Mononuclear cell (primary cell): Measurements from ENCODE around the gene SON. TPM values are rescaled to one million over a fixed set of nuclear protein-coding genes. Genes with fewer than 3 reads are reported as not detected.
A peak's percentile ranks its signal among the peaks of the same experiment; 100 is the strongest.
"Not testable (repeated sequence)": the region's sequence is repeated elsewhere in the genome, so short reads cannot be mapped to it uniquely, and the experiment has no call there.

Source experiments
- H3K27me3 ChIP-seq: 2 replicates; pipeline ENCODE4 v1.6.0; 2011; ENCODE audit warnings: low read length, control low read depth; ENCODE audit not compliant: insufficient read depth
- H3K4me1 ChIP-seq: 2 replicates; pipeline ENCODE4 v1.5.1; 2011; ENCODE audit warnings: mild to moderate bottlenecking, low read length, control low read depth; ENCODE audit not compliant: insufficient read depth
- H3K4me3 ChIP-seq: 2 replicates; pipeline ENCODE4 v1.5.1; 2011; ENCODE audit warnings: mild to moderate bottlenecking, low read length, moderate library complexity
- H3K9me3 ChIP-seq: 2 replicates; pipeline ENCODE4 v1.5.1; 2011; ENCODE audit warnings: low read depth, mild to moderate bottlenecking, control low read depth, low read length
- total RNA-seq: library from RNA; depleted of rRNA; stranded (reverse); fragments of >200 nt; gene quantifications from one replicate; pipeline ENCODE4 v1.2.3, GENCODE V29; 2012

Gene SON
- total RNA-seq, 1 donor, result 310 TPM

- peaks cover 13% of the 10 kb centered on the region for H3K4me1 ChIP-seq
- H3K27me3 ChIP-seq, result no peaks in the 10 kb centered on the region
- no peaks in the 10 kb centered on the region for H3K9me3 ChIP-seq
- H3K4me3 ChIP-seq, result no peak overlapping the region
Measured at GRCh38 chr21:33584455-33584854, 41.6 kb downstream of the SON start.

GRCh38 chr21:33586927-33587326, 44.1 kb downstream of the SON start:
- Histone ChIP-seq H3K27me3 (no peaks in the 10 kb centered on the region), H3K9me3 (no peaks in the 10 kb centered on the region), H3K4me1 (peaks cover 13% of the 10 kb centered on the region), H3K4me3 (no peak overlapping the region)

DNA sequence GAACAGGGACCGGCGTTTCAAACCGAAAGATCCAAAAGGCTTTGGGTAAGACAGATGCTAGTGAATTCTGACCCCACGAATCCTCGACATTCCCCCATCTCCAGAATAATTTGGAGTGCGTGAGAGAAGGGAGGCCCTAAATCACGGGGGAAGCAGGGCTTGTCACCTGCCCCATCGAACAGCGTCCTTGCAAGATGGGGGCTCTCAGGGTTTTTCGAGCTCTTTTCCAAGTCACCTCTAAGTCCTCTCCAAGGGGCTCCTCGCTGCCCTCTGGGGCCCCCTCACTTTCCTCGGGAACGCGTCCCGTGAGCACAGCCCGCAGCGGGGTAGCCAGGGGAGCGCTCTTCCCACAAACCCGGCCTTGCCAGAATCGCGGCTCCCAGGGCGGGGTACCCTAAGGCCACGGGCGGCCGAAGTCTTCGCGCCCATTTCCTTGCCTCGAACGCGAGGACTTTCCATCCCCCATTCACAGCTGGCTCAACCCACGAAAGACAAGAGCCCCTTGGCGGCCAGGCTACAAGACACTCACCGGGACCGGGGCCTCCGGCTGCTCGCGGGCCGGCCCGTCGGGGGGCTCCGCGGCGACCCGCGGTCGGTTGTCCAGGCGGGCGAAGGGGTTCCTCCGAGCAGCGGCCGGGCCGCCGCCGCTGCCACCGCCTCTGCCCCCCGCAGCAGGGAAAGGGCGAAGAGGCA, 45.1 kb downstream of the SON start:
- Histone ChIP-seq H3K4me1 (peaks cover 13% of the 10 kb centered on the region), H3K9me3 (no peaks in the 10 kb centered on the region), H3K4me3 (peak overlapping the region; percentile 90), H3K27me3 (no peaks in the 10 kb centered on the region)

GRCh38 chr21:33588485-33589335, 45.9 kb downstream of the SON start, which contains the start of gene DONSON:
TSS of gene DONSON (minus strand) at chr21:33588684. CDS start at chr21:33588641, 43 bp downstream.
- H3K4me3 ChIP-seq, result peak within 1 kb of the TSS; percentile 90
- H3K9me3 ChIP-seq, result no peaks in the 10 kb centered on the region
- H3K27me3 ChIP-seq, result no peaks in the 10 kb centered on the region
- H3K4me1 ChIP-seq, result peaks cover 13% of the 10 kb centered on the region

DNA sequence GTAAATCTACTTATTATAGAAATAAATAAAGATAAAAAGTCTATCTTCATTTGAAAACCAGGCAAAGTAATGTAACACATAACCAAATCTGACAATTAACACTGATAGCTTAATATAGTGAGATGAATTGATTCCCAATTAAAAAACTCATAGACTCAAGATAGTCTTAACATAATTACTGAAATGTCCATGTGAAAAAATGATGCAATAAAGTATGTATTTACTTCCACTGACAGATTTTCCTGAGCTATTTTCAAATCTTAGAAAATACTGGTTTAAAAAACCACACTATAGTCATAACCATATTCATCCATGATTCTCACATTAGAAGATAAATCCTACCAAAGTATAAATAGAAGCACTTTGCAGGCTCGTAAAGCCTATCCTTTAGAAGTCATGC, 55.2 kb downstream of the SON start:
- H3K9me3 ChIP-seq, result no peaks in the 10 kb centered on the region
- no peaks in the 10 kb centered on the region for H3K27me3 ChIP-seq
- no peak overlapping the region for H3K4me3 ChIP-seq
- H3K4me1 ChIP-seq, result no peaks in the 10 kb centered on the region

GRCh38 chr21:33608559-33608958, 65.7 kb downstream of the SON start:
- H3K4me1 ChIP-seq, result no peaks in the 10 kb centered on the region
- H3K4me3 ChIP-seq, result no peak overlapping the region
- no peaks in the 10 kb centered on the region for H3K9me3 ChIP-seq
- H3K27me3 ChIP-seq, result no peaks in the 10 kb centered on the region

GRCh38 chr21:33611006-33611744, 68.3 kb downstream of the SON start:
- Histone ChIP-seq H3K27me3 (no peaks in the 10 kb centered on the region), H3K4me3 (no peak overlapping the region), H3K4me1 (no peaks in the 10 kb centered on the region), H3K9me3 (no peaks in the 10 kb centered on the region)

DNA sequence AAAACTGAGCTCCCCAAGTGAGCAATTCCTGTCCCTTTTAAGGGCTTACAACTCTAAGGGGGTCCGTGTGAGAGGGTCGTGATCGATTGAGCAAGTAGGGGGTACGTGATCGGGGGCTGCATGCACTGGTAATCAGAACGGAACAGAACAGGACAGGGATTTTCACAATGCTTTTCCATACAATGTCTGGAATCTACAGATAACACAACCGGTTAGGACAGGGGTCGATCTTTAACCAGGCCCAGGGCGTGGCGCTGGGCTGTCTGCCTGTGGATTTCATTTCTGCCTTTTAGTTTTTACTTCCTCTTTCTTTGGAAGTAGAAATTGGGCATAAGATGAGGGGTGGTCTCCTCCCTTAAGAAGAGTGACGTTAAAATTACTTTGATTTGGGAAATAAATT, 74.7 kb downstream of the SON start:
- not testable (repeated sequence) for H3K9me3 ChIP-seq, H3K27me3 ChIP-seq, H3K4me1 ChIP-seq, H3K4me3 ChIP-seq

DNA sequence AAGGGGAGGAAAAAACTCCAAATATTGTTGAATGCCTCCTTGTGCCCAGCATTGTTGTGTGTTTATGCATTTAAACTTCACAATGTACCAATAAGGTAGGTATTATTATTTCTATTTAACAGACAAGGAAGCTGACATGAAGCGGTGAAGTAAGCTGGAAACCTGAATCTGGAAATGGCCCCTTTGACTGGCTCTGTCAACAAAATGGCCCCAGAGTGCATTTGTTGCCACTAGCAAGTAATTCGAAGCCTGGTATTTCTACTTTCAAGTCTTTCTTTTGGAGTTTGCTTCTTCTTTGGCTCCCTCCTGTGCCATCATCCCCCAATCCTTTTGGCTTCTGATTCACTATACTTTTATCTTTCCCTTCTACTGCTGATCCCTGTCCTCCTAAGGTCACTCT, 75.6 kb downstream of the SON start:
- Histone ChIP-seq H3K27me3 (no peaks in the 10 kb centered on the region), H3K9me3 (no peaks in the 10 kb centered on the region)

DNA sequence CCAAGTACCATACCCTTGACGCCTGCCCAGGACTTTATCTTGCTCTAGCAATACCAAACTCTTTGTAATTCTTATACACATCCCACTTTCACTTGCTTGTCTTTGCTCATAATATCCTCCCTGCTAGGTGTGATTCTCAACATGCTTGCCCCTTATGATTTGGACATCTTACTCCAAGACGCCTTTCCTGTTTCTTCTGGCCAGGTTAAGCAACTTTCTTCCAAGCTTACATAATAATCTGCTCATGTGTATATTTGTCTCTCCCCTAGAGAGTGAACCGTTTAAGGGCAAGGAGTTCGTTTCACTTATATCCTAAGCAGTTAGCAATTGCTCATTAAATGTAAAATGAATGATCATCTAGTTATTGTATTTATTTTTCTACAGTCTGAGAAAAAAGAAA, 76.9 kb downstream of the SON start:
- Histone ChIP-seq H3K4me1 (peaks cover 5% of the 10 kb centered on the region), H3K4me3 (no peak overlapping the region), H3K9me3 (no peaks in the 10 kb centered on the region), H3K27me3 (no peaks in the 10 kb centered on the region)

More for the DNA sequence above, 75.6 kb downstream of the SON start:
- Histone ChIP-seq H3K4me3 (no peak overlapping the region), H3K4me1 (peaks cover 5% of the 10 kb centered on the region)

- Histone ChIP-seq H3K9me3 (no peaks in the 10 kb centered on the region), H3K4me3 (no peak overlapping the region), H3K27me3 (no peaks in the 10 kb centered on the region), H3K4me1 (peaks cover 5% of the 10 kb centered on the region)
Measured at GRCh38 chr21:33622253-33622652, 79.4 kb downstream of the SON start.

DNA sequence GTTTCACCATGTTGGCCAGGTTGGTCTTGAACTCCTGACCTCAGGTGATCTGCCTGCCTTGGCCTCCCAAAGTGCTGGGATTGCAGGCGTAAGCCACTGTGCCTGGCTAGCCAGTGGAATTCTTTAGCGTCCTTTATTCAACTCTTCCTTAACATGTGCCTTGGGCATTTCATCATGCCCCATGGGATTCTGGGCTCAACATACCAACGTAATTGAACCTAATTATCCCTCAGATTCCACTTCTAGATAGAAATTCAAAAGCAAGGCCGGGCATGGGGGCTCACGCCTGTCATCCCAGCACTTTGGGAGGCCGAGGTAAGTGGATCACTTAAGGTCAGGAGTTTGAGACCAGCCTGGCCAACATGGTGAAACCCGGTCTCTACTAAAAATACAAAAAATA, 83.3 kb downstream of the SON start:
- H3K27me3 ChIP-seq, H3K9me3 ChIP-seq, H3K4me3 ChIP-seq, H3K4me1 ChIP-seq: not testable (repeated sequence)
